Fibroblast of lung (primary cell): Measurements from ENCODE around the gene SH3D19.
"Not testable (repeated sequence)": the region's sequence is repeated elsewhere in the genome, so short reads cannot be mapped to it uniquely, and the experiment has no call there.

ENCODE experiments used
- EZH2 ChIP-seq: IDR thresholded peaks from 2 replicates; pipeline ENCODE4 v1.5.1; 2012; ENCODE audit warnings: low read length, control low read depth, mild to moderate bottlenecking; ENCODE audit errors: missing control alignments
- TF ChIP-seq, protein P1 (sequence below), 2 donors: IDR thresholded peaks in 1 of 2; conservative IDR thresholded peaks in 1 of 2; 1 replicate in 1 of 2; 2 replicates in 1 of 2; pipeline ENCODE4 v1.5.1; 2011 to 2012; ENCODE audit warnings: low read length in 2 of 2, control low read depth in 1 of 2, inconsistent platforms in 1 of 2, low read depth in 1 of 2, mild to moderate bottlenecking in 1 of 2

DNA sequence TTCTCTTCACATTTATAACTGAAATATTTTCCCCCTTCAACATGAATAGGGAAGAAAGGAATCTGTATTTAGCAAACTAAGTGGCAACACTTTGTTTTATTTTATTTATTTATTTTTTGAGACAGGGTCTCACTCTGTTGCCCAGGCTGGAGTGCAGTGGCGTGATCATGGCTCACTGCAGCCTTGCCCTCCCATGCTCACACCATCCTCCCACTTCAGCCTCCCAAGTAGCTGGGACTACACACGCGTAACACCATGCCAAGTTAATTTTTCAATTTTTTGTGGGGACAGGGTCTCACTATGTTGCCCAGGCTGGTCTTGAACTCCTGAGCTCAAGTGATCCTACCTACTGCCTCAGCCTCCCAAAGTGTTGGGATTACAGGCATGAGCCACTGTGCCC, 189.4 kb downstream of the SH3D19 start:
- TF ChIP-seq, protein P1, sequence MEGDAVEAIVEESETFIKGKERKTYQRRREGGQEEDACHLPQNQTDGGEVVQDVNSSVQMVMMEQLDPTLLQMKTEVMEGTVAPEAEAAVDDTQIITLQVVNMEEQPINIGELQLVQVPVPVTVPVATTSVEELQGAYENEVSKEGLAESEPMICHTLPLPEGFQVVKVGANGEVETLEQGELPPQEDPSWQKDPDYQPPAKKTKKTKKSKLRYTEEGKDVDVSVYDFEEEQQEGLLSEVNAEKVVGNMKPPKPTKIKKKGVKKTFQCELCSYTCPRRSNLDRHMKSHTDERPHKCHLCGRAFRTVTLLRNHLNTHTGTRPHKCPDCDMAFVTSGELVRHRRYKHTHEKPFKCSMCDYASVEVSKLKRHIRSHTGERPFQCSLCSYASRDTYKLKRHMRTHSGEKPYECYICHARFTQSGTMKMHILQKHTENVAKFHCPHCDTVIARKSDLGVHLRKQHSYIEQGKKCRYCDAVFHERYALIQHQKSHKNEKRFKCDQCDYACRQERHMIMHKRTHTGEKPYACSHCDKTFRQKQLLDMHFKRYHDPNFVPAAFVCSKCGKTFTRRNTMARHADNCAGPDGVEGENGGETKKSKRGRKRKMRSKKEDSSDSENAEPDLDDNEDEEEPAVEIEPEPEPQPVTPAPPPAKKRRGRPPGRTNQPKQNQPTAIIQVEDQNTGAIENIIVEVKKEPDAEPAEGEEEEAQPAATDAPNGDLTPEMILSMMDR (conservative IDR thresholded peaks at IDR 0.05 in 1 of 2, IDR thresholded peaks at IDR 0.05 in 1 of 2; ENCODE audit: low read depth in 1 of 2, low read length in 2 of 2): not testable (repeated sequence)
- TF ChIP-seq EZH2: not testable (repeated sequence)
